Activated CD8-positive, alpha-beta T cell treated with anti-CD3 and anti-CD28 coated beads, Interleukin-2, amount 10 ng/mL, durations not matched to agents 7 days and 5 days (primary cell): ENCODE data around the gene DYNLT1. TPM values are rescaled to one million over a fixed set of nuclear protein-coding genes. Genes with fewer than 3 reads are reported as not detected.
"Not testable (repeated sequence)": the region's sequence is repeated elsewhere in the genome, so short reads cannot be mapped to it uniquely, and the experiment has no call there.

ENCODE experiments used
- ATAC-seq: fragments of 150-1000 bp; cut with Tn5 transposase; one replicate; pipeline ENCODE4 v1.10.0; 2021; ENCODE audit warnings: moderate library complexity
- CTCF ChIA-PET: fragments of 350-600 bp; sonication (Branson Sonifier 250); formaldehyde crosslinking; loops from one replicate; lab custom pipeline; 2021; ENCODE audit warnings: antibody characterized with exemption; lab: Charles Lee
- POLR2A ChIA-PET: fragments of 350-600 bp; sonication (Branson Sonifier 250); formaldehyde crosslinking; loops from one replicate; lab custom pipeline; 2021; ENCODE audit warnings: antibody characterized with exemption; lab: Charles Lee
- DNase-seq: peaks from one replicate; pipeline ENCODE4 v3.0.0-alpha.2; 2020
- H3K27ac Mint-ChIP-seq: one replicate; pipeline ENCODE4 v1.8.0; 2021; ENCODE audit warnings: mild to moderate bottlenecking, mixed read lengths
- H3K27me3 Mint-ChIP-seq: one replicate; pipeline ENCODE4 v1.8.0; 2021; ENCODE audit warnings: low read depth, mixed read lengths
- H3K36me3 Mint-ChIP-seq: one replicate; pipeline ENCODE4 v1.8.0; 2021; ENCODE audit warnings: low read depth, mixed read lengths
- H3K4me1 Mint-ChIP-seq: one replicate; pipeline ENCODE4 v1.8.0; 2021; ENCODE audit warnings: low read depth, mixed read lengths
- H3K4me3 Mint-ChIP-seq: one replicate; pipeline ENCODE4 v1.8.0; 2021; ENCODE audit warnings: mild to moderate bottlenecking, mixed read lengths
- H3K9me3 Mint-ChIP-seq: one replicate; pipeline ENCODE4 v1.8.0; 2022; ENCODE audit warnings: mixed read lengths; ENCODE audit not compliant: insufficient read depth
- total RNA-seq, 2 experiments: library from RNA; stranded (reverse); gene quantifications; one replicate each; pipeline ENCODE4 v1.2.3, GENCODE V29; 2021

DYNLT1 gene
- total RNA-seq, 2 experiments from 2014 or later, result 79.0 to 86.4 TPM

GRCh38 chr6:158651981-158652737, 7.6 kb upstream of the DYNLT1 start:
- ChIA-PET CTCF (interaction anchor here (0.8 to 9.3 kb wide), 6 partner anchors 8 to 438 kb away, joined by 3 to 88 read pairs (median 4); partner anchors contain the start of gene DYNLT1), POLR2A (interaction anchor here (1.0 to 3.7 kb wide), 5 partner anchors 9 to 392 kb away, joined by 3 to 46 read pairs (median 4); partner anchors contain the start of genes DYNLT1 and TAGAP)
- Mint-ChIP-seq H3K36me3 (peaks cover 51% of the 10 kb centered on the region), H3K27ac (peak overlapping the region; percentile 98), H3K4me1 (peaks cover 79% of the 10 kb centered on the region), H3K4me3 (peak overlapping the region; percentile 73)
- not testable (repeated sequence) for H3K27me3 Mint-ChIP-seq, DNase-seq, H3K9me3 Mint-ChIP-seq, ATAC-seq

GRCh38 chr6:158649289-158650143, 5.0 kb upstream of the DYNLT1 start, which contains the start of gene SYTL3:
Gene SYTL3 (plus strand): TSS chr6:158650054. CDS start chr6:158663269, 13,215 bp downstream.
- H3K4me1 Mint-ChIP-seq, result peaks cover 75% of the 10 kb centered on the region
- CTCF ChIA-PET, result interaction anchor here (0.8 to 9.3 kb wide), 12 partner anchors 9 to 623 kb away, joined by 3 to 88 read pairs (median 4); no protein-coding TSS in a partner anchor
- ATAC-seq (peak; percentile 61), DNase-seq (peak; percentile 88)
- no peaks in the 10 kb centered on the region for H3K27me3 Mint-ChIP-seq
- peak within 1 kb of the TSS; percentile 95 for H3K27ac Mint-ChIP-seq
- H3K4me3 Mint-ChIP-seq, result peak within 1 kb of the TSS; percentile 75
- POLR2A ChIA-PET, result interaction anchor here (0.6 to 1.9 kb wide), 9 partner anchors 10 to 159 kb away, joined by 3 to 13 read pairs (median 4); no protein-coding TSS in a partner anchor
- no peaks in the 10 kb centered on the region for H3K9me3 Mint-ChIP-seq
- H3K36me3 Mint-ChIP-seq, result peaks cover 27% of the 10 kb centered on the region

- ChIA-PET POLR2A (interaction anchor here (0.8 to 1.9 kb wide), 4 partner anchors 9 to 89 kb away, joined by 3 to 13 read pairs (median 4); no protein-coding TSS in a partner anchor), CTCF (interaction anchor here (0.9 to 9.3 kb wide), 9 partner anchors 10 to 622 kb away, joined by 3 to 88 read pairs (median 4); no protein-coding TSS in a partner anchor)
- ATAC-seq (no peak), DNase-seq (no peak)
- Mint-ChIP-seq H3K9me3 (no peaks in the 10 kb centered on the region), H3K36me3 (peaks cover 22% of the 10 kb centered on the region), H3K4me3 (peak overlapping the region; percentile 75), H3K27me3 (no peaks in the 10 kb centered on the region), H3K27ac (peak overlapping the region; percentile 95), H3K4me1 (peaks cover 67% of the 10 kb centered on the region)
These were observed 4.2 kb upstream of the DYNLT1 start for GRCh38 chr6:158648682-158649131.

GRCh38 chr6:158647501-158647900, 3.0 kb upstream of the DYNLT1 start:
- no peak overlapping the region for H3K27ac Mint-ChIP-seq
- no peaks in the 10 kb centered on the region for H3K27me3 Mint-ChIP-seq
- CTCF ChIA-PET, result interaction anchor here (2.2 to 9.3 kb wide), 3 partner anchors 14 to 433 kb away, joined by 8 to 88 read pairs (median 21); no protein-coding TSS in a partner anchor
- DNase-seq, result no peak
- peaks cover 25% of the 10 kb centered on the region for H3K36me3 Mint-ChIP-seq
- H3K4me1 Mint-ChIP-seq, result peaks cover 60% of the 10 kb centered on the region
- POLR2A ChIA-PET, result interaction anchor here (0.7 kb wide), 1 partner anchor 32 kb away, joined by 3 read pairs; no protein-coding TSS in a partner anchor
- no peak overlapping the region for H3K4me3 Mint-ChIP-seq
- ATAC-seq, result no peak
- H3K9me3 Mint-ChIP-seq, result no peaks in the 10 kb centered on the region

GRCh38 chr6:158646023-158646910, 1.7 kb upstream of the DYNLT1 start:
- DNase-seq (no peak), ATAC-seq (no peak)
- peak overlapping the region; percentile 79 for H3K4me3 Mint-ChIP-seq
- H3K4me1 Mint-ChIP-seq, result peaks cover 64% of the 10 kb centered on the region
- no peaks in the 10 kb centered on the region for H3K27me3 Mint-ChIP-seq
- CTCF ChIA-PET, result interaction anchor here (4.8 to 9.3 kb wide), 2 partner anchors 15 to 45 kb away, joined by 38 to 88 read pairs; no protein-coding TSS in a partner anchor
- H3K36me3 Mint-ChIP-seq, result peaks cover 31% of the 10 kb centered on the region
- no peaks in the 10 kb centered on the region for H3K9me3 Mint-ChIP-seq
- POLR2A ChIA-PET, result interaction anchor here (1.1 to 2.6 kb wide), 4 partner anchors 13 to 223 kb away, joined by 3 to 19 read pairs (median 8); partner anchors contain the start of gene TMEM181
- peak overlapping the region; percentile 36 for H3K27ac Mint-ChIP-seq

GRCh38 chr6:158645064-158646022, 800 bp upstream of the DYNLT1 start:
- ChIA-PET POLR2A (interaction anchor here (0.6 to 4.2 kb wide), 13 partner anchors 7 to 400 kb away, joined by 3 to 46 read pairs (median 7); partner anchors contain the start of genes TAGAP and TMEM181), CTCF (interaction anchor here (1.0 to 9.3 kb wide), 8 partner anchors 8 to 431 kb away, joined by 3 to 88 read pairs (median 8); no protein-coding TSS in a partner anchor)
- peaks cover 35% of the 10 kb centered on the region for H3K36me3 Mint-ChIP-seq
- H3K4me3 Mint-ChIP-seq, result peak overlapping the region; percentile 79
- no peak for ATAC-seq
- no peak for DNase-seq
- H3K27me3 Mint-ChIP-seq, result no peaks in the 10 kb centered on the region
- H3K4me1 Mint-ChIP-seq, result peaks cover 67% of the 10 kb centered on the region
- peak overlapping the region; percentile 77 for H3K27ac Mint-ChIP-seq
- no peaks in the 10 kb centered on the region for H3K9me3 Mint-ChIP-seq

GRCh38 chr6:158643836-158644230, 710 bp downstream of the DYNLT1 start:
- CTCF ChIA-PET, result interaction anchor here (1.1 to 4.8 kb wide), 6 partner anchors 9 to 430 kb away, joined by 3 to 44 read pairs (median 8); no protein-coding TSS in a partner anchor
- Mint-ChIP-seq H3K27me3 (no peaks in the 10 kb centered on the region), H3K9me3 (no peaks in the 10 kb centered on the region), H3K27ac (peak overlapping the region; percentile 97), H3K4me1 (peaks cover 71% of the 10 kb centered on the region), H3K36me3 (peaks cover 48% of the 10 kb centered on the region), H3K4me3 (peak overlapping the region; percentile 99)
- DNase-seq (no peak), ATAC-seq (no peak)
- POLR2A ChIA-PET, result interaction anchor here (0.8 to 4.2 kb wide), 16 partner anchors 9 to 557 kb away, joined by 3 to 46 read pairs (median 4); no protein-coding TSS in a partner anchor

GRCh38 chr6:158642097-158642601, 2.4 kb downstream of the DYNLT1 start:
- ChIA-PET CTCF (interaction anchor here (1.1 to 4.8 kb wide), 3 partner anchors 11 to 49 kb away, joined by 5 to 44 read pairs (median 38); no protein-coding TSS in a partner anchor), POLR2A (interaction anchor here (1.0 to 4.2 kb wide), 2 partner anchors 10 to 14 kb away, joined by 3 to 46 read pairs; no protein-coding TSS in a partner anchor)
- Mint-ChIP-seq H3K9me3 (no peaks in the 10 kb centered on the region), H3K27ac (peak overlapping the region; percentile 97), H3K4me3 (peak overlapping the region; percentile 99), H3K36me3 (peaks cover 52% of the 10 kb centered on the region), H3K27me3 (no peaks in the 10 kb centered on the region), H3K4me1 (peaks cover 71% of the 10 kb centered on the region)
- peak; percentile 18 for DNase-seq
- no peak for ATAC-seq

- DNase-seq, result peak; percentile 21
- no peak for ATAC-seq
- POLR2A ChIA-PET, result interaction anchor here (0.9 to 1.0 kb wide), 2 partner anchors 13 to 425 kb away, joined by 3 to 5 read pairs; no protein-coding TSS in a partner anchor
These were observed 4.0 kb downstream of the DYNLT1 start for GRCh38 chr6:158640519-158640918.

More at GRCh38 chr6:158640519-158640918, 4.0 kb downstream of the DYNLT1 start:
- no peaks in the 10 kb centered on the region for H3K9me3 Mint-ChIP-seq
- peaks cover 66% of the 10 kb centered on the region for H3K4me1 Mint-ChIP-seq
- H3K27me3 Mint-ChIP-seq, result no peaks in the 10 kb centered on the region
- peak overlapping the region; percentile 80 for H3K27ac Mint-ChIP-seq
- peak overlapping the region; percentile 32 for H3K4me3 Mint-ChIP-seq
- H3K36me3 Mint-ChIP-seq, result peaks cover 67% of the 10 kb centered on the region
- CTCF ChIA-PET, result interaction anchor here (1.0 to 4.4 kb wide), 5 partner anchors 10 to 50 kb away, joined by 3 to 44 read pairs (median 6); partner anchors contain the start of gene SYTL3
